Thyroid gland (tissue), 4 donors: ENCODE data around the gene ZNF358. TPM values are rescaled to one million over a fixed set of nuclear protein-coding genes. Genes with fewer than 3 reads are reported as not detected.

ENCODE experiments used
- DNase-seq, 2 donors: peaks; one replicate each; pipeline ENCODE4 v3.0.0-alpha.2; 2019
- H3K27ac ChIP-seq, 3 donors: fragments of 200-600 bp; sonication (generic); 1 replicate in 2 of 3; 2 replicates in 1 of 3; pipeline ENCODE4 v1.5.1; 2016 to 2019; ENCODE audit warnings: mild to moderate bottlenecking in 1 of 3, moderate library complexity in 1 of 3
- H3K27me3 ChIP-seq: fragments of 200-600 bp; sonication (generic); one replicate; pipeline ENCODE4 v1.5.1; 2019
- H3K36me3 ChIP-seq, 2 donors: fragments of 200-600 bp; sonication (generic); one replicate each; pipeline ENCODE4 v1.5.1; 2016 to 2019
- H3K4me1 ChIP-seq, 2 donors: fragments of 200-600 bp; sonication (generic); one replicate each; pipeline ENCODE4 v1.5.1; 2017 to 2019
- H3K4me3 ChIP-seq, 3 donors: fragments of 200-600 bp; sonication (generic); replicated peaks in 1 of 3; 1 replicate in 2 of 3; 2 replicates in 1 of 3; pipeline ENCODE4 v1.5.1; 2016; ENCODE audit warnings: mild to moderate bottlenecking in 1 of 3
- H3K9me3 ChIP-seq: fragments of 200-600 bp; sonication (generic); one replicate; pipeline ENCODE4 v1.5.1; 2017
- CTCF ChIP-seq, 6 experiments: fragments of 200-600 bp in 3 of 6; fragments of 450-650 bp in 3 of 6; sonication (generic) in 3 of 6; IDR thresholded peaks; one replicate each; pipeline ENCODE4 v1.5.1; 2016 to 2019; ENCODE audit warnings: antibody characterized with exemption in 6 of 6, mild to moderate bottlenecking in 2 of 6, inconsistent platforms in 1 of 6, moderate library complexity in 1 of 6
- POLR2A ChIP-seq, 2 donors: fragments of 450-650 bp; IDR thresholded peaks; one replicate each; pipeline ENCODE4 v1.6.1; 2017; ENCODE audit warnings: antibody characterized with exemption in 2 of 2, mild to moderate bottlenecking in 2 of 2, moderate library complexity in 1 of 2
- WGBS, 2 donors: methylation state at CpG; one replicate each; pipeline ENCODE4 v1.1.5; 2017; 5-methylcytosine and 5-hydroxymethylcytosine counted together
- intact Hi-C: fragments of 100-400 bp; cut with DNase I; formaldehyde crosslinking; loops from one replicate; pipeline ENCODE4 v1.15.1; 2023
- small RNA-seq: library from RNA; depleted of rRNA; stranded (forward); fragments of <200 nt; gene quantifications from one replicate; pipeline ENCODE3, GENCODE V24; 2016
- total RNA-seq, 4 donors: library from RNA; depleted of rRNA; stranded (reverse); fragments of >200 nt; gene quantifications; one replicate each; pipeline ENCODE4 v1.2.3, GENCODE V29; 2016

The ZNF358 gene
- total RNA-seq, 4 donors from 2014 or later = 57.6 to 102 (median 69.5) TPM

GRCh38 chr19:7561325-7561724, 45.4 kb downstream of the ZNF358 start:
- no peaks in the 10 kb centered on the region for H3K4me1 ChIP-seq
- no peak for TF ChIP-seq CTCF (IDR thresholded peaks at IDR 0.05)
- TF ChIP-seq POLR2A (IDR thresholded peaks at IDR 0.05) = no peak
- no peak for DNase-seq
- H3K36me3 ChIP-seq = peaks cover 27 to 36% of the 10 kb centered on the region in 2 donors
- 92 to 93% methylated on average over 12 to 17 of the region's 17 CpGs for WGBS, 2 donors
- H3K27me3 ChIP-seq = no peaks in the 10 kb centered on the region
- no peak overlapping the region for H3K27ac ChIP-seq
- H3K4me3 ChIP-seq = no peak overlapping the region
- no peaks in the 10 kb centered on the region for H3K9me3 ChIP-seq
- intact Hi-C loops = no loop called here

- no peak for TF ChIP-seq CTCF (IDR thresholded peaks at IDR 0.05)
- TF ChIP-seq POLR2A (IDR thresholded peaks at IDR 0.05) = no peak
- Histone ChIP-seq H3K36me3 (peaks cover 15 to 21% of the 10 kb centered on the region in 2 donors), H3K27ac (no peak overlapping the region), H3K4me1 (no peaks in the 10 kb centered on the region), H3K27me3 (no peaks in the 10 kb centered on the region), H3K4me3 (no peak overlapping the region), H3K9me3 (no peaks in the 10 kb centered on the region)
- intact Hi-C loops = no loop called here
- WGBS, 2 donors = 56 to 64% methylated on average over 16 of the region's 16 CpGs
- no peak for DNase-seq
These were observed 46.9 kb downstream of the ZNF358 start for GRCh38 chr19:7562646-7563393.

- TF ChIP-seq POLR2A (IDR thresholded peaks at IDR 0.05) = no peak
- no peak for TF ChIP-seq CTCF (IDR thresholded peaks at IDR 0.05)
- intact Hi-C loops = loop anchor here (5.0 kb wide), 1 partner anchor 232 kb away; no protein-coding TSS in a partner anchor
- H3K27me3 ChIP-seq = no peaks in the 10 kb centered on the region
- no peak overlapping the region for H3K4me3 ChIP-seq
- H3K9me3 ChIP-seq = no peaks in the 10 kb centered on the region
- H3K4me1 ChIP-seq = no peaks in the 10 kb centered on the region
- no peak for DNase-seq
- H3K36me3 ChIP-seq = peaks cover 0 to 6% of the 10 kb centered on the region in 2 donors
- H3K27ac ChIP-seq = no peak overlapping the region
- 94 to 96% methylated on average over 4 of the region's 4 CpGs for WGBS, 2 donors
These were observed 49.0 kb downstream of the ZNF358 start for GRCh38 chr19:7564866-7565265.

- no peak for DNase-seq
- TF ChIP-seq CTCF (IDR thresholded peaks at IDR 0.05) = no peak
- no peak for TF ChIP-seq POLR2A (IDR thresholded peaks at IDR 0.05)
- H3K27ac ChIP-seq = no peak overlapping the region
- no peaks in the 10 kb centered on the region for H3K9me3 ChIP-seq
- H3K36me3 ChIP-seq = peaks cover 0 to 4% of the 10 kb centered on the region in 2 donors
- H3K4me1 ChIP-seq = no peaks in the 10 kb centered on the region
- no peak overlapping the region for H3K4me3 ChIP-seq
- intact Hi-C loops = loop anchor here (5.0 kb wide), 1 partner anchor 232 kb away; no protein-coding TSS in a partner anchor
- 86 to 95% methylated on average over 5 of the region's 5 CpGs for WGBS, 2 donors
- H3K27me3 ChIP-seq = no peaks in the 10 kb centered on the region
These were observed 49.4 kb downstream of the ZNF358 start for GRCh38 chr19:7565332-7565731.

Small RNAs within 50 kb of the gene (small RNA-seq; reads per million reads assigned to genes)
- not detected for gene AC008878.2

Other genes with a start within 250 kb of the ZNF358 start
- 100 to 1,000 TPM in 1 of 4 donors, 10 to 100 TPM in 3; 38.9 to 101 (median 67.7) TPM for gene INSR, start 221.7 kb upstream of the ZNF358 start, total RNA-seq
- 10 to 100 TPM; 22.6 to 37.2 (median 27.2) TPM for gene ARHGEF18, start 167.2 kb upstream of the ZNF358 start, total RNA-seq
- gene PEX11G, start 27.1 kb upstream of the ZNF358 start, total RNA-seq = 10 to 100 TPM in 1 of 4 donors, 1 to 10 TPM in 3; 2.3 to 11.5 (median 5.5) TPM
- 10 to 100 TPM in 3 of 4 donors, 1 to 10 TPM in 1; 9.1 to 25.0 (median 14.5) TPM for gene MCOLN1, start 6.5 kb downstream of the ZNF358 start, total RNA-seq
- gene PNPLA6, start 19.6 kb downstream of the ZNF358 start, total RNA-seq = 10 to 100 TPM; 53.2 to 93.9 (median 84.1) TPM
- 10 to 100 TPM in 3 of 4 donors, 1 to 10 TPM in 1; 9.0 to 25.4 (median 14.2) TPM for gene CAMSAP3, start 79.8 kb downstream of the ZNF358 start, total RNA-seq
- gene XAB2, start 113.4 kb downstream of the ZNF358 start, total RNA-seq = 10 to 100 TPM; 53.7 to 77.2 (median 55.4) TPM
- 10 to 100 TPM in 3 of 4 donors, 1 to 10 TPM in 1; 6.0 to 45.5 (median 13.9) TPM for gene PET100, start 113.7 kb downstream of the ZNF358 start, total RNA-seq
- gene PCP2, start 117.6 kb downstream of the ZNF358 start, total RNA-seq = 1 to 10 TPM in 2 of 4 donors, not detected in 2; 1.1 to 1.3 TPM
- gene STXBP2, start 121.0 kb downstream of the ZNF358 start, total RNA-seq = 10 to 100 TPM; 48.8 to 89.2 (median 70.2) TPM
- not detected for gene RETN, start 152.9 kb downstream of the ZNF358 start, total RNA-seq
- 1 to 10 TPM in 1 of 4 donors, under 1 TPM in 1, not detected in 2; 0.54 to 1.7 TPM for gene MCEMP1, start 161.0 kb downstream of the ZNF358 start, total RNA-seq
- gene TRAPPC5, start 164.7 kb downstream of the ZNF358 start, total RNA-seq = 100 to 1,000 TPM in 2 of 4 donors, 10 to 100 TPM in 2; 46.8 to 111 (median 93.1) TPM
- not detected for gene FCER2, start 186.0 kb downstream of the ZNF358 start, total RNA-seq
- gene CLEC4G, start 216.0 kb downstream of the ZNF358 start, total RNA-seq = 1 to 10 TPM in 2 of 4 donors, under 1 TPM in 2; 0.22 to 2.0 (median 0.81) TPM
- 1 to 10 TPM; 1.5 to 6.4 (median 3.3) TPM for gene CD209, start 231.4 kb downstream of the ZNF358 start, total RNA-seq
- under 1 TPM in 1 of 4 donors, not detected in 3; 0.13 TPM for gene CLEC4M, start 247.1 kb downstream of the ZNF358 start, total RNA-seq